Activated T-helper 1 cell treated with anti-CD3 and anti-CD28 coated beads, Interleukin-12 subunit alpha, Interleukin-12 subunit beta, Interleukin-2, Interleukin-4 antibody, amounts not matched to agents 30 ng/mL and 10 ng/mL and 1 ng/mL, durations not matched to agents 14 hours and 24 hours and 36 hours (primary cell): Measurements from ENCODE around the gene ATG5. TPM values are rescaled to one million over a fixed set of nuclear protein-coding genes. Genes with fewer than 3 reads are reported as not detected.
"Not testable (repeated sequence)": the region's sequence is repeated elsewhere in the genome, so short reads cannot be mapped to it uniquely, and the experiment has no call there.

Experiments used
- DNase-seq: peaks from one replicate; pipeline ENCODE4 v3.0.0; 2021; ENCODE audit warnings: low spot score
- H3K27ac Mint-ChIP-seq: one replicate; pipeline ENCODE4 v1.8.0; 2021; ENCODE audit warnings: mild to moderate bottlenecking, mixed read lengths
- H3K27me3 Mint-ChIP-seq: one replicate; pipeline ENCODE4 v1.8.0; 2022; ENCODE audit warnings: mild to moderate bottlenecking, moderate library complexity, mixed read lengths; ENCODE audit not compliant: insufficient read depth
- H3K36me3 Mint-ChIP-seq: one replicate; pipeline ENCODE4 v1.8.0; 2021; ENCODE audit warnings: low read depth, mixed read lengths
- H3K4me1 Mint-ChIP-seq: one replicate; pipeline ENCODE4 v1.8.0; 2021; ENCODE audit warnings: low read depth, mixed read lengths
- H3K4me3 Mint-ChIP-seq: one replicate; pipeline ENCODE4 v1.8.0; 2021; ENCODE audit warnings: mild to moderate bottlenecking, moderate library complexity, mixed read lengths
- H3K9me3 Mint-ChIP-seq: one replicate; pipeline ENCODE4 v1.8.0; 2021; ENCODE audit warnings: mixed read lengths
- intact Hi-C: fragments of 100-400 bp; cut with micrococcal nuclease; formaldehyde crosslinking; loops from one replicate; pipeline ENCODE4 v1.15.1; 2024
- total RNA-seq: library from RNA; stranded (reverse); gene quantifications from 2 replicates; pipeline ENCODE4 v1.2.3, GENCODE V29; 2022

Gene ATG5
- total RNA-seq, 1 donor from 2014 or later, result 36.7 TPM

DNA sequence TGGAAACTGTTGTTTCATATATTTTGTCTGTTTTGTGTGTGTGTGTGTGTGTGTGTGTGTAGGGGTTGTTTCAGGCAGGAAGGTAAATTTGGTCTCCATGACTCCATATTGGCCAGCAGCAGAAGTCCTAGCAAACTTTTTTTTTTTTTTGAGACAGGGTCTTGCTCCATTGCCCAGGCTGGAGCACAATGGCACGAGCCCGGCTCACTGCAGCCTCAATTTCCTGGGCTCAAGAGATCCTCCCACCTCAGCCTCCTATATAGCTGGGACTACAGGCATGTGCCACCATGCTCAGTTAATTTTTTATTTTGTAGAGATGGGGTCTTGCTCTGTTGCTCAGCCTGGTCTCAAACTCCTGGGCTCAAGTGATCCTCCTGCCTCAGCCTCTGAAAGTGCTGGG is 163.7 kb downstream of the ATG5 start:
- intact Hi-C loops, result loop anchor here (5.0 kb wide), 2 partner anchors 370 to 540 kb away; no protein-coding TSS in a partner anchor
- Mint-ChIP-seq H3K27me3 (no peaks in the 10 kb centered on the region), H3K4me1 (peaks cover 71% of the 10 kb centered on the region)

DNA sequence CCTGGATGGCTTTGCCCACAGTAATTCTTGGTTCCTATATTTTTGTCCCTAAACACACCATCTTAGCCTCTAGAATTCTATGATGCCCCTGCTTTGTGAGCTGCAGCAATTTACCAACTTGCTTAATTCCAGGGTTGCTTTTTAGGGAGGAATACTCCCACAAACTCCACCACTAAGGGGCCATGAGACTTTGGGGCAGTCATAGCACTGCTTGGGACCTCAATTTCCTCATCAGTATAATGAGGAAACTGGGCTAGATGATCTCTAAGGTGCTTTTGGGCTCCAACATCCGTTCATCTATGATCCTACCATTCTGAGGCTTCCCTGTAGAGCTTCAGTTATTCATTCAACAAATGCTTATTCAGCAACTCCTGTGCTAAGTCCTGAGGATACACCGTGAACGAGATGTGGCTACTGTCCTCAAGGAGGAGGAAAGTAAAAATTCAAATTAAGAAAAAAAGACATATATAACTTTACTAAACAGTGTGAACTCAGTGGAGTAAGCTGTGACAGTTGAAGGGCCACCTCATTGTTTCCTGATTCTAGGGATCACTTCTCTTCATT is 164.2 kb downstream of the ATG5 start:
- Mint-ChIP-seq H3K27me3 (no peaks in the 10 kb centered on the region), H3K9me3 (no peaks in the 10 kb centered on the region), H3K4me1 (peaks cover 70% of the 10 kb centered on the region), H3K36me3 (peaks cover 4% of the 10 kb centered on the region), H3K27ac (no peak overlapping the region), H3K4me3 (no peak overlapping the region)
- intact Hi-C loops, result loop anchor here (5.0 kb wide), 2 partner anchors 369 to 539 kb away; no protein-coding TSS in a partner anchor
- DNase-seq, result no peak

More for the DNA sequence above, 163.7 kb downstream of the ATG5 start:
- Mint-ChIP-seq H3K27ac (no peak overlapping the region), H3K36me3 (peaks cover 4% of the 10 kb centered on the region), H3K9me3 (no peaks in the 10 kb centered on the region), H3K4me3 (no peak overlapping the region)
- DNase-seq, result no peak

DNA sequence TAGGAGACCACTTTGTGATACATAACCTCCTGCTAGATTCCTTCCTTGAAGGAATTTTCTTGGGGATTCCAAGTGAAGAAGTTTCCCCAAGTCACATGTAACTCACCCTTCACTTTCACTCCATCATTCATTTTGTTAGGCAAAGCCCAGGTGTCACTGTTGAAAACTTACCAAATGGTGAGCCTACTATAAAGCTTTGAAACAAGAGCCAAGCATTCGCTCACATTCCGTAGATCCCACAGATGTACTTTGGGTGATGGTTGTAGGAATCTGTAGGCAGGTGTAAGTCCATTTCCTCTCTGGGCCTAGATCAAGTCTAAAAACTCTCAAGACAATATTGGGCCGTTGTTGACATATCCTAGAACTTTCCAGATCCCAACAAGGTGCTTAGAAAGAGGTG is 165.4 kb downstream of the ATG5 start:
- no peaks in the 10 kb centered on the region for H3K9me3 Mint-ChIP-seq
- no peak overlapping the region for H3K4me3 Mint-ChIP-seq
- H3K36me3 Mint-ChIP-seq, result peaks cover 4% of the 10 kb centered on the region
- no peaks in the 10 kb centered on the region for H3K27me3 Mint-ChIP-seq
- peaks cover 63% of the 10 kb centered on the region for H3K4me1 Mint-ChIP-seq
- no peak overlapping the region for H3K27ac Mint-ChIP-seq
- intact Hi-C loops, result loop anchor here (5.0 kb wide), 2 partner anchors 368 to 538 kb away; no protein-coding TSS in a partner anchor
- DNase-seq, result no peak

DNA sequence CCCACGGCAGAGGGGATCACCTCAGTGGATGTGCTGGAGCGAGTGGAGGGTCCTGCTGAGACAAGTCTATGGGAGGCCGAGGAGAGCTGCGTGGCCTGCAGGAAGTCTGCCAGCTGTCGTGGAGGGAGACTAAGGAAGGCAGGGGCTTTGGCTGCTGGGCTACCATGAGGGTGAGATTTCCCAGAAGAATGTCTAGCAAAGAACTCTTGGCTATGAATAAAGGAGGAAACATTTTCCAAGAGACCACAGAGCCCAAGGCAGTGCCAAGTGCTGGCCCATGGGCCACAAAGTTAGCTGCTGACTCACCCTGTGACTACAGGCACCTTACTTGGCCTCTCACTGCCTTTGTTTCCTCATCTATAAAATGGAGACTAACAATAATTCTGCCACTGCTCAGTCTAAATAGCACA is 166.0 kb downstream of the ATG5 start:
- H3K9me3 Mint-ChIP-seq, result no peaks in the 10 kb centered on the region
- DNase-seq, result no peak
- H3K27ac Mint-ChIP-seq, result no peak overlapping the region
- intact Hi-C loops, result no loop called here
- no peaks in the 10 kb centered on the region for H3K27me3 Mint-ChIP-seq
- no peak overlapping the region for H3K4me3 Mint-ChIP-seq
- H3K4me1 Mint-ChIP-seq, result peaks cover 57% of the 10 kb centered on the region
- peaks cover 3% of the 10 kb centered on the region for H3K36me3 Mint-ChIP-seq

DNA sequence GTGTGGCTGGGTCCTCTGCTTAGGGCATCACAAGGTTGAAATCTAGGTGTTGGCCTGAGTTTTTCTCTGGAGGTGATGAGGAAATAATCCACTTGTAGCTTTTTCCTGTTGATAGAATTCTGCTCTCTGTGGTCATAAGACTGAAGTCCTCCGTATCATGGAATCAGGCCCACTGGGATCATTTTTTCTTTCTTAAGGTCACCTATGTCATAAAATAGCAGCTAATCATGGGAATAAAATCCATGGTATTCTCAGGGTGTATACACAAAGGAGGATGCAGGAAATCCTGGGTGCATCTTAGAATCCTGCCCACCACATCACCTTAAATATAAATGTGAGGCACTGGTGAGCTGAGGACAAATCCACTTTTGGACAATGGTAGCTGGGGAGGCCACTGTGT is 166.7 kb downstream of the ATG5 start:
- peaks cover 2% of the 10 kb centered on the region for H3K36me3 Mint-ChIP-seq
- no peaks in the 10 kb centered on the region for H3K27me3 Mint-ChIP-seq
- peaks cover 49% of the 10 kb centered on the region for H3K4me1 Mint-ChIP-seq
- no peak overlapping the region for H3K4me3 Mint-ChIP-seq
- intact Hi-C loops, result no loop called here
- no peaks in the 10 kb centered on the region for H3K9me3 Mint-ChIP-seq
- H3K27ac Mint-ChIP-seq, result no peak overlapping the region
- no peak for DNase-seq

DNA sequence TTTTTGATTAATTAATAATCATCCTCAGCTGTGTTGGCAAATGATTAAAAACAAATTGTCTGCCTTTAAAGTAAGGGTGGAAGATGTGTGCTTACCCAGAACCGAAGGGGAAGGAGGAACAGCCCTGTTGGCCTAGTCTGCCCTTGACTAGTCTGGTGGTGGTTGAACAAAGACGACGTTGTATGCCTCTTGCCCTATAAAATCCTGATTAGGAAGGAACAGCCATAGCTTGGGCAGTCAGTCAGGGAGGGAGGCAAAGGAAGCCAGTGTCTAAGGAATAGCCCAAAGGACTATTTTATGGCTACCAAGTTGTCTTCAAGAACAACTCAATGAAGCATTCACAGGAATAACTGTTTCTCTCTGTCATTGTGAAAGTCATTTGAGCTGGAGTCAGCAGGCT is 168.7 kb downstream of the ATG5 start:
- no peak overlapping the region for H3K27ac Mint-ChIP-seq
- peaks cover 34% of the 10 kb centered on the region for H3K4me1 Mint-ChIP-seq
- no peaks in the 10 kb centered on the region for H3K27me3 Mint-ChIP-seq
- intact Hi-C loops, result no loop called here
- DNase-seq, result no peak
- peaks cover 2% of the 10 kb centered on the region for H3K36me3 Mint-ChIP-seq
- H3K9me3 Mint-ChIP-seq, result peaks cover 8% of the 10 kb centered on the region
- no peak overlapping the region for H3K4me3 Mint-ChIP-seq

DNA sequence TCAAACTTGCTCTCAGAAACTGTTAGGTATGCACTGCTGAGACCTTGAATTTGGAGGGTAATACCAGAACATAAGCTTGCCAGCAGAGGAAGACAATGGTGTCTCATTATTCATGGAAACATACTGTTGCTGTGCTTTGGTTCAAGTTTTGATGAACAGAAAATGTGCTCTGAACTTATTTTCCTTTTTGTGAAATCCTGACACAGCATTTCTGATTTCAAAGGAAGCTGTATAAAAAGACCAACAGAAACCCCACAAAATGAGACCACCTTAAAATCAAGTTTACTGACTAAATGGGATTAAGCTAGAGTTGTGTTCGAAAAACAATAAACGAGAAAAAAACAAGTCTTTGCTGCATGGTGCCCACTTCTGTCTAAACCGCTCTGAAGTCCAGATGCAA is 169.1 kb downstream of the ATG5 start:
- Mint-ChIP-seq H3K9me3 (peaks cover 8% of the 10 kb centered on the region), H3K4me3 (no peak overlapping the region), H3K4me1 (peaks cover 30% of the 10 kb centered on the region), H3K36me3 (peaks cover 2% of the 10 kb centered on the region), H3K27me3 (no peaks in the 10 kb centered on the region), H3K27ac (no peak overlapping the region)
- intact Hi-C loops, result no loop called here
- DNase-seq, result no peak

DNA sequence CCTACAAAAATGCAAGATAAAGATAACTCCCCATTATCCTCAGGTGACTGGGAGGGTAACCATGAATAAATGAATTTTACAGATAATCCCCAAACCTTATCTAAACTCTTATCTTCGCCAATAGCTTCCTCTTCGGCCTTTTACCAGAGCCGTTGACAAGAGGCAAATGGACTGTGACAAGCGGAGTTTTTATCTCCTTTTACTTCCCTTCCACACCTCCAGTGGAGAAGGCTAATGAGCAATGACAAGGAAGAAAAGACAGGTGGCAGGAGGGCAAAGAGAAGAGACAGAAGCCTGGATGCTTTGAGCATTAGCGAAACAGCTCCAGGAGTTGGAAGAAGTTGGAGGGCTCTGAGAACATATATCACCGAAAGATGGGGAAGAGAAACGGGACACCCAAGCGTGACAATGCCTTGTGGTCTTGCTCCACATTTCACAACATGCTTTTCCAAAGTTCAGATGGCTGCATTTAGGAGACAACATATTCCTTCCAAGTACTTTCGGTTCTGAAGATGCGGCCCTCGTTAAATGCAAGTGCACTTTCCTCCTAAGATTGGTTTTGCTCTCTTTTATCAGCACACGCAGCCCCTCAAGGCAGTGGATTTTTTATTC is 170.2 kb downstream of the ATG5 start:
- no peak overlapping the region for H3K4me3 Mint-ChIP-seq
- intact Hi-C loops, result no loop called here

DNA sequence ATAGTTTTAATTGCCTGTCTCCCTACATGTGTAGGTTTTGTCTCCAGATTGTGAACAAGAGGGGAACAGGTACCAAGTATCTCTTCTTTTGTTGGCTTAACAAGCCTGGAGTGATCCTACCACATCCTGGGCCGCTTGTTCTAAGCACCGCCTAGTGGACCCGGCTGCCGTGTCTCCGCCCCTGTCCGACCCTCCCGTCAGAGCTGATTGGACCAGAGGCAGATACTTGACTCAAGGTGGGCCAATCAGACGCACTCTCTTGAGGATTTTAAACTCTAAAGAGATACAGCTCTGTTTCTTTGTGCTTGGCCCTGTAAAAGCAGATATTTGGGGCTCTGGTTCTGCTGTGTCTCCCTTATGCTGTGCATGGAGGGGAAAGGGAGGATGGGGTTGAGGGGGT is 171.2 kb downstream of the ATG5 start:
- intact Hi-C loops, result no loop called here

More for the DNA sequence above, 170.2 kb downstream of the ATG5 start:
- Mint-ChIP-seq H3K27ac (no peak overlapping the region), H3K27me3 (no peaks in the 10 kb centered on the region), H3K36me3 (peaks cover 4% of the 10 kb centered on the region), H3K4me1 (peaks cover 27% of the 10 kb centered on the region), H3K9me3 (peaks cover 8% of the 10 kb centered on the region)
- DNase-seq, result no peak

DNA sequence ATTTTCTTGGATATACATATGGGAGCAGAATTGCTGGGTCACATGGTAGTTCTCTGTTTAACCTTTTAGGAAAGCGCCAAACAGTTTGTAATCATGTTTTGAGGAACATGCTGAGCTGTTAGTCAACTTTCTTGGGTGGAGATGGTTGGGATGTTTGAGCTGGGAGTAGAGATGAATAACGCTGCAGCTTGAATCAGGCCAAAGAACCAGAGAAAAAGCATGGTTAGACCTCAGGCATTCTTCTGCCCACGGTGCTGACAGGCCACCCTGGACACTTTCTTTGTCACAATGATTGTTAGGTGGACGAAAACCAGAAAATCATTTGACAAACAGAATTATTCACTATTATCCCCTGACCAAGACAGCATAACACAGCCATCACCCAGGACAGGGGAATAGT is 172.6 kb downstream of the ATG5 start:
- Mint-ChIP-seq H3K4me3 (no peak overlapping the region), H3K36me3 (peaks cover 3% of the 10 kb centered on the region), H3K27me3 (no peaks in the 10 kb centered on the region), H3K9me3 (peaks cover 8% of the 10 kb centered on the region), H3K4me1 (peaks cover 33% of the 10 kb centered on the region), H3K27ac (no peak overlapping the region)
- intact Hi-C loops, result no loop called here
- DNase-seq, result no peak

More for the DNA sequence above, 171.2 kb downstream of the ATG5 start:
- DNase-seq, result no peak
- no peak overlapping the region for H3K27ac Mint-ChIP-seq
- peaks cover 24% of the 10 kb centered on the region for H3K4me1 Mint-ChIP-seq
- H3K36me3 Mint-ChIP-seq, result peaks cover 2% of the 10 kb centered on the region
- peaks cover 8% of the 10 kb centered on the region for H3K9me3 Mint-ChIP-seq
- no peaks in the 10 kb centered on the region for H3K27me3 Mint-ChIP-seq
- no peak overlapping the region for H3K4me3 Mint-ChIP-seq

DNA sequence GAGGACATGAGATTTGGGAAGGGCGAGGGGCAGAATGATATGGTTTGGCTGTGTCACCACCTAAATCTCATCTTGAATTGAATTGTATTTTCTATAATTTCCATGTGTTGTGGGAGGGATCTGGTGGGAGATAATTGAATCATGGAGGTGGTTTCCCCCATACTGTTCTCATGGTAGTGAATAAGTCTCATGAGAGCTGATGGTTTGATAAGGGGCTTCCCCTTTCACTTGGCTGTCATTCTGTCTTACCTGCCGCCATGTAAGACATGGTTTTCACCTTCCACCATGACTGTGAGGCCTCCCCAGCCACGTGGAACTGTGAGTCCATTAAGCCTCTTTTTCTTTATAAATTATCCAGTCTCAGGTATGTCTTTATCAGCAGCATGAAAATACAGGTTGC is 173.1 kb downstream of the ATG5 start:
- H3K27ac Mint-ChIP-seq, H3K27me3 Mint-ChIP-seq, H3K36me3 Mint-ChIP-seq, H3K9me3 Mint-ChIP-seq, DNase-seq, intact Hi-C loops, H3K4me3 Mint-ChIP-seq: not testable (repeated sequence)
- peaks cover 33% of the 10 kb centered on the region for H3K4me1 Mint-ChIP-seq

DNA sequence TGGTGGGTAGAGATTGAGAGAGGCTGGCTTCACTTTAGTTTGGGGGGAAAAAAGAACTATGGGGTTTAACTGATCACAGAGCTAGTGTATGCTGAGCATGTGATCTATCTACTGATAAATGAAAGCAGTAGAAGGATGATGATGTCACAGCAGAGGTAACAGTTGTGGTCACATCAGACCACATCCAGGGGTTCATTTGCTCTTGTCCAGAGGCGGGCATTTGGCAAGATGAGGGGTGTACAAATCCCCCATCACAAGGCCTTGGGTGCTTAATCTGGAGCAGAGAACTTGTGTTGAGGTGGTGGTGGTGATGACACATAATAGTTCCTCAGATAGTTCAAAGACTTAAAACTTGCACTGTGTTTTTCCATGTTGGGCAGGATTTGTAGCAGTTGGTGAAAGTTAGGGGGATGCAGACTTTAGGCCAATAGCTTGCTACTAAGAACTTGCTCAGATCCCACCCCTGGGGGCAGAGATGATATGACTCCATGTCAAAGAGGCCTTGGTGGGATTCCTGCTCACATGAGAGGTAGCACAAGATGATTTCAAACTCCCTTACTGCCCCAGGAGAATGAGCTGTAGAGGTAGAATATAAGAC is 176.0 kb downstream of the ATG5 start:
- DNase-seq, result peak; percentile 19
- intact Hi-C loops, result loop anchor here (1.0 kb wide), 1 partner anchor 15 kb away; no protein-coding TSS in a partner anchor
- no peaks in the 10 kb centered on the region for H3K27me3 Mint-ChIP-seq
- peak overlapping the region; percentile 45 for H3K27ac Mint-ChIP-seq
- peaks cover 3% of the 10 kb centered on the region for H3K36me3 Mint-ChIP-seq
- H3K4me1 Mint-ChIP-seq, result peaks cover 55% of the 10 kb centered on the region
- no peak overlapping the region for H3K4me3 Mint-ChIP-seq
- peaks cover 8% of the 10 kb centered on the region for H3K9me3 Mint-ChIP-seq

DNA sequence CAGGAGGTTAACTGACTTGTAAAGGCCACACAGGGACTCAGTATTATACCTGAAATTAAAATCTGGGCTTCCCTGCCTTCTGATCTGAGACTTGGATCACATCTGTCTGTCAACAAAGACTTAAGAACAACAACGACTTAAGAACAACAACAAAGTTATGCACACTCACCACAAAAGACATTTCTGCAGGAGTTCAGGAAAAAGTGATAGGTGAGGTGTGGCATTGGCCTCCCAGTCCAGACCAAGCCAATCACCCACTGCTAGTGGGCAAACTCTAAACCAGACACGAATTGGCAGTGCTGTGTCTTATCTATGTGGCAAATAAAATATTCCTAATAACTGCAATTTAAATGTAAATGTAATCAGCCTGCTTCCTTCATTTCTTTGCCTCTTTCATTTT is 178.1 kb downstream of the ATG5 start:
- H3K36me3 Mint-ChIP-seq, result peaks cover 3% of the 10 kb centered on the region
- H3K27ac Mint-ChIP-seq, result no peak overlapping the region
- DNase-seq, result no peak
- peaks cover 74% of the 10 kb centered on the region for H3K4me1 Mint-ChIP-seq
- H3K4me3 Mint-ChIP-seq, result no peak overlapping the region
- peaks cover 5% of the 10 kb centered on the region for H3K9me3 Mint-ChIP-seq
- no peaks in the 10 kb centered on the region for H3K27me3 Mint-ChIP-seq
- intact Hi-C loops, result no loop called here
